Thoracic aorta (tissue), 2 donors: Measurements from ENCODE around the gene ITGB6. TPM values are rescaled to one million over a fixed set of nuclear protein-coding genes. Genes with fewer than 3 reads are reported as not detected.
A peak's percentile ranks its signal among the peaks of the same experiment; 100 is the strongest.

ENCODE experiments used
- ATAC-seq: fragments of 150-250 bp; one replicate; pipeline ENCODE4 v1.8.0; 2017; ENCODE audit warnings: low read depth; ENCODE audit not compliant: insufficient number of reproducible peaks, low FRiP score
- DNase-seq: peaks from one replicate; pipeline ENCODE4 v3.0.0-alpha.2; 2020; ENCODE audit warnings: low spot score
- H3K27ac ChIP-seq, 2 donors: fragments of 200-600 bp; sonication (generic); 1 replicate in 1 of 2; 2 replicates in 1 of 2; pipeline ENCODE4 v1.5.1; 2016; ENCODE audit warnings: mild to moderate bottlenecking in 2 of 2, moderate library complexity in 2 of 2
- H3K27me3 ChIP-seq: fragments of 200-600 bp; sonication (generic); replicated peaks from 2 replicates; pipeline ENCODE4 v1.6.0; 2016; ENCODE audit warnings: mild to moderate bottlenecking; ENCODE audit not compliant: insufficient read depth
- H3K36me3 ChIP-seq: fragments of 200-600 bp; sonication (generic); one replicate; pipeline ENCODE4 v1.5.1; 2016
- H3K4me1 ChIP-seq, 2 donors: fragments of 200-600 bp; sonication (generic); 1 replicate in 1 of 2; 2 replicates in 1 of 2; pipeline versions ENCODE4 v1.5.1 to v1.6.0; 2016; ENCODE audit warnings: low read depth in 2 of 2, mild to moderate bottlenecking in 1 of 2; ENCODE audit not compliant: control insufficient read depth in 1 of 2
- H3K4me3 ChIP-seq: fragments of 200-600 bp; sonication (generic); 2 replicates; pipeline ENCODE4 v1.5.1; 2016; ENCODE audit warnings: mild to moderate bottlenecking
- H3K9me3 ChIP-seq: fragments of 200-600 bp; sonication (generic); 2 replicates; pipeline ENCODE4 v1.5.1; 2016
- CTCF ChIP-seq: fragments of 200-600 bp; sonication (generic); IDR thresholded peaks from one replicate; pipeline ENCODE4 v1.5.1; 2019; ENCODE audit warnings: antibody characterized with exemption
- total RNA-seq, 2 donors: library from RNA; depleted of rRNA; stranded (reverse); fragments of >200 nt; gene quantifications; one replicate each; pipeline versions ENCODE4 v1.1.0 to v1.2.3, GENCODE V29; 2016

ITGB6 gene
- total RNA-seq, 2 donors from 2014 or later: 0.99 TPM; not detected in 1

GRCh38 chr2:160053946-160054345, 146.1 kb downstream of the ITGB6 start:
- ATAC-seq (no peak), DNase-seq (no peak)
- H3K27me3 ChIP-seq: no peaks in the 10 kb centered on the region
- no peak overlapping the region for H3K27ac ChIP-seq
- H3K4me3 ChIP-seq: no peak overlapping the region
- H3K36me3 ChIP-seq: no peaks in the 10 kb centered on the region
- no peak for TF ChIP-seq CTCF
- no peaks in the 10 kb centered on the region for H3K9me3 ChIP-seq
- H3K4me1 ChIP-seq: peaks cover 3 to 31% of the 10 kb centered on the region in 2 donors

- ATAC-seq (no peak), DNase-seq (no peak)
- H3K27ac ChIP-seq: no peak overlapping the region
These were observed 147.5 kb downstream of the ITGB6 start for GRCh38 chr2:160052531-160052930.

GRCh38 chr2:160051371-160051800, 148.7 kb downstream of the ITGB6 start:
- peaks cover 3 to 31% of the 10 kb centered on the region in 2 donors for H3K4me1 ChIP-seq
- no peak overlapping the region for H3K4me3 ChIP-seq
- H3K9me3 ChIP-seq: no peaks in the 10 kb centered on the region
- no peak for DNase-seq
- no peaks in the 10 kb centered on the region for H3K36me3 ChIP-seq
- TF ChIP-seq CTCF: no peak
- ATAC-seq: no peak
- peak overlapping the region in 1 of 2 donors; percentile 4 for H3K27ac ChIP-seq
- H3K27me3 ChIP-seq: no peaks in the 10 kb centered on the region

More at GRCh38 chr2:160052531-160052930, 147.5 kb downstream of the ITGB6 start:
- Histone ChIP-seq H3K27me3 (no peaks in the 10 kb centered on the region), H3K36me3 (no peaks in the 10 kb centered on the region), H3K4me1 (peaks cover 3 to 31% of the 10 kb centered on the region in 2 donors), H3K9me3 (no peaks in the 10 kb centered on the region), H3K4me3 (no peak overlapping the region)
- TF ChIP-seq CTCF: no peak

- no peaks in the 10 kb centered on the region for H3K9me3 ChIP-seq
- H3K4me1 ChIP-seq: peaks cover 3 to 18% of the 10 kb centered on the region in 2 donors
- no peak overlapping the region for H3K27ac ChIP-seq
- DNase-seq: no peak
- no peaks in the 10 kb centered on the region for H3K36me3 ChIP-seq
- no peak for ATAC-seq
- H3K4me3 ChIP-seq: no peak overlapping the region
- TF ChIP-seq CTCF: no peak
- no peaks in the 10 kb centered on the region for H3K27me3 ChIP-seq
These were observed 149.9 kb downstream of the ITGB6 start for GRCh38 chr2:160050147-160050546.

Other genes with a start within 250 kb of the ITGB6 start
- 10 to 100 TPM; 28.3 to 28.7 TPM for gene PLA2R1, start 137.7 kb downstream of the ITGB6 start, total RNA-seq